HepG2 (cell line): Measurements from ENCODE around the gene ERF. TPM values are rescaled to one million over a fixed set of nuclear protein-coding genes. Genes with fewer than 3 reads are reported as not detected.

ENCODE experiments used
- ATRX ChIP-seq: sonication (generic); formaldehyde crosslinking; IDR thresholded peaks from 2 replicates; pipeline ENCODE4 v1.4.0; 2020; ENCODE audit warnings: missing genetic modification reagents, borderline replicate concordance
- BCL6 ChIP-seq: IDR thresholded peaks from 2 replicates; pipeline ENCODE4 v1.6.1; 2016; ENCODE audit warnings: missing genetic modification reagents, missing compliant biosample characterization
- CAMTA2 ChIP-seq: sonication (generic); formaldehyde crosslinking; IDR thresholded peaks from 2 replicates; pipeline ENCODE4 v1.4.0; 2020; ENCODE audit warnings: mild to moderate bottlenecking, missing genetic modification reagents, borderline replicate concordance
- CEBPG ChIP-seq: IDR thresholded peaks from 2 replicates; pipeline ENCODE4 v1.6.1; 2016
- CENPBD1 ChIP-seq: sonication (generic); formaldehyde crosslinking; IDR thresholded peaks from 2 replicates; pipeline ENCODE4 v1.8.0; 2022; ENCODE audit warnings: missing genetic modification reagents, low read depth, mild to moderate bottlenecking, borderline replicate concordance
- FOXJ3 ChIP-seq: sonication (generic); formaldehyde crosslinking; IDR thresholded peaks from 2 replicates; pipeline ENCODE4 v1.4.0; 2020; ENCODE audit warnings: missing genetic modification reagents, mild to moderate bottlenecking, borderline replicate concordance
- FOXK2 ChIP-seq: fragments of 450-650 bp; IDR thresholded peaks from 2 replicates; pipeline ENCODE4 v1.6.1; 2016
- HOXA3 ChIP-seq: sonication (generic); formaldehyde crosslinking; IDR thresholded peaks from 2 replicates; pipeline ENCODE4 v1.5.0; 2020; ENCODE audit warnings: missing genetic modification reagents
- MTA3 ChIP-seq: sonication (generic); formaldehyde crosslinking; IDR thresholded peaks from 2 replicates; pipeline ENCODE4 v1.4.0; 2020; ENCODE audit warnings: missing genetic modification reagents
- TFE3 ChIP-seq: IDR thresholded peaks from 2 replicates; pipeline ENCODE4 v1.6.1; 2016
- ZHX1 ChIP-seq: sonication (generic); formaldehyde crosslinking; IDR thresholded peaks from 2 replicates; pipeline ENCODE4 v1.8.1; 2022; ENCODE audit warnings: low read depth, mild to moderate bottlenecking, missing genetic modification reagents
- ZMYM2 ChIP-seq: sonication (generic); formaldehyde crosslinking; IDR thresholded peaks from 2 replicates; pipeline ENCODE4 v1.8.0; 2022; ENCODE audit warnings: mild to moderate bottlenecking, missing genetic modification reagents
- ZNF33B ChIP-seq: sonication (generic); formaldehyde crosslinking; IDR thresholded peaks from 2 replicates; pipeline ENCODE4 v1.5.1; 2020; ENCODE audit warnings: mild to moderate bottlenecking, missing genetic modification reagents
- ZNF597 ChIP-seq: sonication (generic); formaldehyde crosslinking; IDR thresholded peaks from 2 replicates; pipeline ENCODE4 v1.5.0; 2020; ENCODE audit warnings: missing genetic modification reagents
- ZNF687 ChIP-seq: sonication (generic); formaldehyde crosslinking; IDR thresholded peaks from 2 replicates; pipeline ENCODE4 v1.5.1; 2020; ENCODE audit warnings: mild to moderate bottlenecking, missing genetic modification reagents, moderate library complexity
- ZNF691 ChIP-seq: sonication (generic); formaldehyde crosslinking; IDR thresholded peaks from 2 replicates; pipeline ENCODE4 v1.4.0; 2020; ENCODE audit warnings: missing genetic modification reagents, low read depth, mild to moderate bottlenecking, borderline replicate concordance
- ZNF816 ChIP-seq: sonication (generic); formaldehyde crosslinking; IDR thresholded peaks from 2 replicates; pipeline ENCODE4 v1.8.0; 2022; ENCODE audit warnings: missing genetic modification reagents, mild to moderate bottlenecking, borderline replicate concordance
- ZSCAN9 ChIP-seq: IDR thresholded peaks from 2 replicates; pipeline ENCODE4 v1.6.1; 2016; ENCODE audit warnings: borderline replicate concordance
- polyA plus RNA-seq, 8 experiments: library from polyadenylated mRNA; depleted of rRNA in 3 of 8; stranded (reverse) in 7 of 8; unstranded in 1 of 8; fragments of >200 nt; fragmentation: Illumina TruSeq in 4 of 8; extraction: Trizol in 4 of 8; gene quantifications; 2 replicates each; pipeline versions ENCODE4 v1.2.1 to v1.2.3, GENCODE V29; 2011 to 2016; ENCODE audit warnings: low read depth in 4 of 8, missing spikeins in 1 of 8, mixed read lengths in 1 of 8; ENCODE audit not compliant: insufficient read depth in 1 of 8
- total RNA-seq, 5 experiments: library from RNA; depleted of rRNA; stranded (reverse); fragments of >200 nt; fragmentation: Illumina TruSeq; extraction: Trizol; gene quantifications; 2 replicates each; pipeline ENCODE4 v1.2.3, GENCODE V29; 2016; ENCODE audit warnings: low read depth in 1 of 5

The ERF gene
- total and polyA plus RNA-seq, 2 of the 13 experiments (the other 11 are each of a cell fraction or from before 2014, with no cell fraction given): 67.1 to 69.9 TPM

GRCh38 chr19:42217520-42218437 is 37.1 kb downstream of the ERF start, which contains the start of gene DEDD2 (continued):
- 0 out of 2 replicates have a peak, but pooled peaks have one; percentile 12 for TF ChIP-seq ZHX1 (CRISPR knock-in tag)
- no peak for TF ChIP-seq FOXK2
- TF ChIP-seq MTA3 (CRISPR knock-in tag): no peak
- no peak for TF ChIP-seq ATRX (CRISPR knock-in tag)
- TF ChIP-seq BCL6: no peak
- peak; percentile 56; the same call in 1 of the 2 replicates for TF ChIP-seq FOXJ3 (CRISPR knock-in tag)
- 0 out of 2 replicates have a peak, but pooled peaks have one; percentile 43 for TF ChIP-seq ZNF816
- TF ChIP-seq ZNF687 (CRISPR knock-in tag): peak; percentile 84
- TF ChIP-seq ZNF33B (CRISPR knock-in tag): no peak
- TF ChIP-seq CEBPG (CRISPR knock-in tag): no peak
- TF ChIP-seq ZNF597: no peak
- peak; percentile 36; the same call in 1 of the 2 replicates for TF ChIP-seq HOXA3 (CRISPR knock-in tag)
- 0 out of 2 replicates have a peak, but pooled peaks have one; percentile 77 for TF ChIP-seq CAMTA2 (CRISPR knock-in tag)
- no peak for TF ChIP-seq ZMYM2 (CRISPR knock-in tag)
- TF ChIP-seq ZSCAN9: no peak
- peak; percentile 51 for TF ChIP-seq TFE3
- TF ChIP-seq ZNF691: no peak
- no peak for TF ChIP-seq CENPBD1 (CRISPR knock-in tag)
